ENCODE data around the gene DLK2. TPM values are rescaled to one million over a fixed set of nuclear protein-coding genes. Genes with fewer than 3 reads are reported as not detected.
A peak's percentile ranks its signal among the peaks of the same experiment; 100 is the strongest.

The DLK2 gene
- total and polyA plus RNA-seq, 2 of the 13 experiments (the other 11 are each of a cell fraction or from before 2014, with no cell fraction given) = 1.2 to 3.8 TPM

DNA sequence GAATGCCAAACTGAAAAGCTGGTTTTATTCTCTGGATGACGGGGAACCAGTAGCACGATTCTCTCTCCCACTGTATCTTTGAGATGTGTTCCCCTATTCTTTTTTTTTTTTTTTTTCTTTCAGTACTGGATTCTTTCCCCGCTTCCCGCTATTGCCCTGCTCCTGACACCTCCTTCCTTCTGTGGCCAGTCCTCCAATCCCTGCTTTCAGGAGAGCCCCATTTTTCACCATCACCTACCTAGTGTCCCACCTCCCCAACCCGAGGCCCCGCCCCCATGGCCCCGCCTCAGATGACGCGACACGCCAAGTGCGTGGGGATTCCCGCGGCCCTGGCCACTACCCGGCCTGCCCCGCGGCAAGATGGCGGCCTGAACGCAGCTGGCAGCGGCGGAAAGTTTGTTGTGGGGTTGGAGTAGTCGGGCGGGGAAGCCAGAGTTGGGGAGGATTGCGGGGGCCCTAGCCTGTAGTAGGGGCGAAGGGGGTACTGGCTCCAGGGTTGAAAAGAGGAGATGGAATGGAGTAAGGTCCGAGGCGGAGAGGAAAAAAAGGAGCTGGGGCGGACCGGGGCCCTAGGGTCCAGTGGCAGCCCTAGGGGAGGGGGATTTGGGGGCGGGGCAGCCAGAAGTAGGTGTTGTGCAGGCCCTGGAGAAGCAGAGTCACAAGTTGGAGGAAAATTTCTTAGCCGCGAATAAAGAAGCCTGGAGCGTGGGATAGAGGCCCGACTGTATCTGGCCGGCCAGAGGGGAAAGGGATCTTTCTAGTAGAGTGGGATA, 22.1 kb upstream of the DLK2 start, which contains the start of gene TJAP1 (continued):
- TF ChIP-seq, protein P1, sequence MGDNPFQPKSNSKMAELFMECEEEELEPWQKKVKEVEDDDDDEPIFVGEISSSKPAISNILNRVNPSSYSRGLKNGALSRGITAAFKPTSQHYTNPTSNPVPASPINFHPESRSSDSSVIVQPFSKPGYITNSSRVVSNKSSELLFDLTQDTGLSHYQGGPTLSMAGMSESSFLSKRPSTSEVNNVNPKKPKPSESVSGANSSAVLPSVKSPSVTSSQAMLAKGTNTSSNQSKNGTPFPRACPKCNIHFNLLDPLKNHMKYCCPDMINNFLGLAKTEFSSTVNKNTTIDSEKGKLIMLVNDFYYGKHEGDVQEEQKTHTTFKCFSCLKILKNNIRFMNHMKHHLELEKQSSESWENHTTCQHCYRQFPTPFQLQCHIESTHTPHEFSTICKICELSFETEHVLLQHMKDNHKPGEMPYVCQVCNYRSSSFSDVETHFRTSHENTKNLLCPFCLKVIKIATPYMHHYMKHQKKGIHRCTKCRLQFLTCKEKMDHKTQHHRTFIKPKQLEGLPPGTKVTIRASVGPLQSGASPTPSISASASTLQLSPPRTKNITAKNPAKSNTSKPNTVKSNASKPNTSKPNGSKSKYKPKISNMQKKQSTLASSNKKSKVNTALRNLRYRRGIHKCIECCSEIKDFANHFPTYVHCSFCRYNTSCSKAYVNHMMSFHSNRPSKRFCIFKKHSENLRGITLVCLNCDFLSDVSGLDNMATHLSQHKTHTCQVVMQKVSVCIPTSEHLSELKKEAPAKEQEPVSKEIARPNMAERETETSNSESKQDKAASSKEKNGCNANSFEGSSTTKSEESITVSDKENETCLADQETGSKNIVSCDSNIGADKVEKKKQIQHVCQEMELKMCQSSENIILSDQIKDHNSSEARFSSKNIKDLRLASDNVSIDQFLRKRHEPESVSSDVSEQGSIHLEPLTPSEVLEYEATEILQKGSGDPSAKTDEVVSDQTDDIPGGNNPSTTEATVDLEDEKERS (CRISPR knock-in tag; IDR thresholded peaks at IDR 0.05) = peak; percentile 70; the same call in 1 of the 2 replicates
- no peak for TF ChIP-seq ZNF326 (CRISPR knock-in tag; IDR thresholded peaks at IDR 0.05; ENCODE audit: borderline replicate concordance)
- no peak for TF ChIP-seq MBNL3 (CRISPR knock-in tag; conservative IDR thresholded peaks at IDR 0.05)
- TF ChIP-seq NCOA5 (CRISPR knock-in tag; IDR thresholded peaks at IDR 0.05) = no peak
- peak; percentile 59; the same call in 1 of the 2 replicates for TF ChIP-seq ZNF331 (CRISPR knock-in tag; IDR thresholded peaks at IDR 0.05)
- TF ChIP-seq ZMYM2 (CRISPR knock-in tag; IDR thresholded peaks at IDR 0.05) = no peak
- TF ChIP-seq GTF2F1 (IDR thresholded peaks at IDR 0.05; ENCODE audit: low read length) = no peak
- TF ChIP-seq, protein P2, sequence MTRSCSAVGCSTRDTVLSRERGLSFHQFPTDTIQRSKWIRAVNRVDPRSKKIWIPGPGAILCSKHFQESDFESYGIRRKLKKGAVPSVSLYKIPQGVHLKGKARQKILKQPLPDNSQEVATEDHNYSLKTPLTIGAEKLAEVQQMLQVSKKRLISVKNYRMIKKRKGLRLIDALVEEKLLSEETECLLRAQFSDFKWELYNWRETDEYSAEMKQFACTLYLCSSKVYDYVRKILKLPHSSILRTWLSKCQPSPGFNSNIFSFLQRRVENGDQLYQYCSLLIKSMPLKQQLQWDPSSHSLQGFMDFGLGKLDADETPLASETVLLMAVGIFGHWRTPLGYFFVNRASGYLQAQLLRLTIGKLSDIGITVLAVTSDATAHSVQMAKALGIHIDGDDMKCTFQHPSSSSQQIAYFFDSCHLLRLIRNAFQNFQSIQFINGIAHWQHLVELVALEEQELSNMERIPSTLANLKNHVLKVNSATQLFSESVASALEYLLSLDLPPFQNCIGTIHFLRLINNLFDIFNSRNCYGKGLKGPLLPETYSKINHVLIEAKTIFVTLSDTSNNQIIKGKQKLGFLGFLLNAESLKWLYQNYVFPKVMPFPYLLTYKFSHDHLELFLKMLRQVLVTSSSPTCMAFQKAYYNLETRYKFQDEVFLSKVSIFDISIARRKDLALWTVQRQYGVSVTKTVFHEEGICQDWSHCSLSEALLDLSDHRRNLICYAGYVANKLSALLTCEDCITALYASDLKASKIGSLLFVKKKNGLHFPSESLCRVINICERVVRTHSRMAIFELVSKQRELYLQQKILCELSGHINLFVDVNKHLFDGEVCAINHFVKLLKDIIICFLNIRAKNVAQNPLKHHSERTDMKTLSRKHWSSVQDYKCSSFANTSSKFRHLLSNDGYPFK (CRISPR knock-in tag; IDR thresholded peaks at IDR 0.05; ENCODE audit: borderline replicate concordance) = peak; percentile 54; the same call in 1 of the 2 replicates
- no peak for TF ChIP-seq GABPA (IDR thresholded peaks at IDR 0.05; ENCODE audit: low read depth, low read length)
- peak; percentile 46 for TF ChIP-seq GABPA (CRISPR knock-in tag; IDR thresholded peaks at IDR 0.05; ENCODE audit: low read depth)
- TF ChIP-seq, protein P3, sequence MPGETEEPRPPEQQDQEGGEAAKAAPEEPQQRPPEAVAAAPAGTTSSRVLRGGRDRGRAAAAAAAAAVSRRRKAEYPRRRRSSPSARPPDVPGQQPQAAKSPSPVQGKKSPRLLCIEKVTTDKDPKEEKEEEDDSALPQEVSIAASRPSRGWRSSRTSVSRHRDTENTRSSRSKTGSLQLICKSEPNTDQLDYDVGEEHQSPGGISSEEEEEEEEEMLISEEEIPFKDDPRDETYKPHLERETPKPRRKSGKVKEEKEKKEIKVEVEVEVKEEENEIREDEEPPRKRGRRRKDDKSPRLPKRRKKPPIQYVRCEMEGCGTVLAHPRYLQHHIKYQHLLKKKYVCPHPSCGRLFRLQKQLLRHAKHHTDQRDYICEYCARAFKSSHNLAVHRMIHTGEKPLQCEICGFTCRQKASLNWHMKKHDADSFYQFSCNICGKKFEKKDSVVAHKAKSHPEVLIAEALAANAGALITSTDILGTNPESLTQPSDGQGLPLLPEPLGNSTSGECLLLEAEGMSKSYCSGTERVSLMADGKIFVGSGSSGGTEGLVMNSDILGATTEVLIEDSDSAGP (CRISPR knock-in tag; IDR thresholded peaks at IDR 0.05; ENCODE audit: borderline replicate concordance) = peak; percentile 77
- TF ChIP-seq, protein P4, sequence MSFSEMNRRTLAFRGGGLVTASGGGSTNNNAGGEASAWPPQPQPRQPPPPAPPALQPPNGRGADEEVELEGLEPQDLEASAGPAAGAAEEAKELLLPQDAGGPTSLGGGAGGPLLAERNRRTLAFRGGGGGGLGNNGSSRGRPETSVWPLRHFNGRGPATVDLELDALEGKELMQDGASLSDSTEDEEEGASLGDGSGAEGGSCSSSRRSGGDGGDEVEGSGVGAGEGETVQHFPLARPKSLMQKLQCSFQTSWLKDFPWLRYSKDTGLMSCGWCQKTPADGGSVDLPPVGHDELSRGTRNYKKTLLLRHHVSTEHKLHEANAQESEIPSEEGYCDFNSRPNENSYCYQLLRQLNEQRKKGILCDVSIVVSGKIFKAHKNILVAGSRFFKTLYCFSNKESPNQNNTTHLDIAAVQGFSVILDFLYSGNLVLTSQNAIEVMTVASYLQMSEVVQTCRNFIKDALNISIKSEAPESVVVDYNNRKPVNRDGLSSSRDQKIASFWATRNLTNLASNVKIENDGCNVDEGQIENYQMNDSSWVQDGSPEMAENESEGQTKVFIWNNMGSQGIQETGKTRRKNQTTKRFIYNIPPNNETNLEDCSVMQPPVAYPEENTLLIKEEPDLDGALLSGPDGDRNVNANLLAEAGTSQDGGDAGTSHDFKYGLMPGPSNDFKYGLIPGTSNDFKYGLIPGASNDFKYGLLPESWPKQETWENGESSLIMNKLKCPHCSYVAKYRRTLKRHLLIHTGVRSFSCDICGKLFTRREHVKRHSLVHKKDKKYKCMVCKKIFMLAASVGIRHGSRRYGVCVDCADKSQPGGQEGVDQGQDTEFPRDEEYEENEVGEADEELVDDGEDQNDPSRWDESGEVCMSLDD (CRISPR knock-in tag; IDR thresholded peaks at IDR 0.05; ENCODE audit: borderline replicate concordance) = peak; percentile 52; the same call in 1 of the 2 replicates
- TF ChIP-seq, protein P5, sequence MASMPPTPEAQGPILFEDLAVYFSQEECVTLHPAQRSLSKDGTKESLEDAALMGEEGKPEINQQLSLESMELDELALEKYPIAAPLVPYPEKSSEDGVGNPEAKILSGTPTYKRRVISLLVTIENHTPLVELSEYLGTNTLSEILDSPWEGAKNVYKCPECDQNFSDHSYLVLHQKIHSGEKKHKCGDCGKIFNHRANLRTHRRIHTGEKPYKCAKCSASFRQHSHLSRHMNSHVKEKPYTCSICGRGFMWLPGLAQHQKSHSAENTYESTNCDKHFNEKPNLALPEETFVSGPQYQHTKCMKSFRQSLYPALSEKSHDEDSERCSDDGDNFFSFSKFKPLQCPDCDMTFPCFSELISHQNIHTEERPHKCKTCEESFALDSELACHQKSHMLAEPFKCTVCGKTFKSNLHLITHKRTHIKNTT (CRISPR knock-in tag; IDR thresholded peaks at IDR 0.05) = no peak
- no peak for TF ChIP-seq ZEB1 (IDR thresholded peaks at IDR 0.05; ENCODE audit: insufficient replicate concordance, low read depth)
- no peak for TF ChIP-seq ZNF776 (CRISPR knock-in tag; IDR thresholded peaks at IDR 0.05)
- TF ChIP-seq ARNT (IDR thresholded peaks at IDR 0.05) = no peak
- TF ChIP-seq ZNF24 (IDR thresholded peaks at IDR 0.05) = no peak
- TF ChIP-seq RCOR2 (CRISPR knock-in tag; IDR thresholded peaks at IDR 0.05) = no peak; the same call in 1 of the 2 replicates
